GM18907 (cell line): ENCODE results near the gene ATP2B3.

Source experiments
- ATAC-seq: cut with Tn5 transposase; IDR thresholded peaks from one replicate; pipeline ENCODE4 v1.9.1; 2021; ENCODE audit warnings: mild to moderate bottlenecking, moderate library complexity; ENCODE audit not compliant: unreplicated experiment

Gene ATP2B3

GRCh38 chrX:153564047-153564606, 46.7 kb downstream of the ATP2B3 start:
- no peak for ATAC-seq

DNA sequence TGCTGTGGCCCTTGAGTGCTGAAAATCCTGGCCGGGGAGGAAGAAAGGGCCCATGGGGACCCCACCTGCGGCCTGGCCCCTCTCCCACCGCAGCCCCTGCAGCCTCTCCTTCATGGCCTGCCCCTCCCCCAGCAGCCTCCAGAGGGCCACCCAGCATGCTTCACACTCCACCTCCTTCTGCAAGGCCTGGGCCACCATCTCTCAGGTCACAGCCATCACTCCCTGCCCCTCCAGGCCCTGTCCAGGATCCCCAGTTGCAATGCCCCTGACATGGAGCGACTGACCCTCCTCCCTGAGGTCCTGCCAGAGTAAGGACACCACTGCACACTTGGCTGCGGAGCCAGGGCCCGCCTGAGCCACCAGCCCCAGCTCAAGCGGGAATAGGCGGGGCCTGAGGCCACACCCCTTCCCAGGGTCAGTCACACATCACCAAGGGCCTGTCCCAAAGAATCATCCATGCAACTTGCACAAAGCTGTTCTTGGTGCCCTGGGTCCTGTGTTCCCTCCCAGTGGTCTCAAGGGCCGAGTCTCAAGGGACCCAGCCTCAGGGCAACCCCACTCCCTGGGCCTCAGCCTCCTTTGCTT, 48.6 kb downstream of the ATP2B3 start:
- no peak for ATAC-seq

DNA sequence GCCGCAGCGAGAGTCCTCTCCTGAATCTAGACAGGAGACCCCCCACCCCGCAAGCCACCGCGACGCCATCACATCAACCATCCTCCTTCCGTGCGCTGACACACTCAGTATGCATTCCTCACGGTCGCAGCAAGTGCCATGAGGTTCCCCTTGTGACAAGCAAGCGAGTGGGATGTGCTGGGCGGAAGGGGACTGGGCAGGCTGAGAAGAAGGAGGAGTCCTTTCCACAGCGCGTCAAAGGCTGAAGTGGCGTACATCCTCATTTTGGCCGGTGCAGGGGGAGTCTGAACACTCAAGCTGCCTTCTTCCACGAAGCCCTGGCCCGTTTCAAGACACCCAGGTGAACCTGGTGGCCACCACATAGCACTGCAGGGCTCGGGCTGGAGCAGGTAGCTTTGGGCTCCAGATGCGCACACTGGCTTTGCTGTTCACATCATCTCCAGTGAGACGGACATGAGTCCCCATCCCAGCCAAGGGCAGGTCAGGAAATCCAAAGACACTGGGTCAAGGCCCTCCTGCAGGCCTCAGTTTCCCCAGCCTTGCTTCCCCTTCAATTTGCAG, 51.1 kb downstream of the ATP2B3 start:
- ATAC-seq: no peak

- ATAC-seq: no peak
These were observed 52.0 kb downstream of the ATP2B3 start for GRCh38 chrX:153569475-153569874.

GRCh38 chrX:153571534-153571908, 54.1 kb downstream of the ATP2B3 start:
- ATAC-seq: no peak

DNA sequence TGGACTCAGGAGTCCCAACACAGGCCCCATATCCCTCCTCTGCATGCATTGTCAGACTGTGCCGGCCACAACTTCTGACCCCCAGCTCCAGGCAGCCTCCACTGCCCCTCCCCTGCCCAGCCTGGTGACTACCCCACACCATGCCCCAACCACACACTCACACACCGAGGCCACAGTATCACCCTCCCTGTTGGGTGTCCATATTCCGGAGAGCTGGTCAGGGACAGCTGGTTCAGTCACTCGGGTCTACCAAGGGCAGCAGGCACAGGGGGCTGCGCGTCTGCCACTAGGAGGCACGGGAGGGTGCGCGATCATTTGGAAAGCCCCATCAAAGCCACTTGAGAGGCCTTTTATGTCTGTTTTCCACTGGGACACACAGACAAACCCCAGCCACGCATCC, 55.2 kb downstream of the ATP2B3 start:
- ATAC-seq: no peak

- no peak for ATAC-seq
These were observed 56.5 kb downstream of the ATP2B3 start for GRCh38 chrX:153573984-153574383.

DNA sequence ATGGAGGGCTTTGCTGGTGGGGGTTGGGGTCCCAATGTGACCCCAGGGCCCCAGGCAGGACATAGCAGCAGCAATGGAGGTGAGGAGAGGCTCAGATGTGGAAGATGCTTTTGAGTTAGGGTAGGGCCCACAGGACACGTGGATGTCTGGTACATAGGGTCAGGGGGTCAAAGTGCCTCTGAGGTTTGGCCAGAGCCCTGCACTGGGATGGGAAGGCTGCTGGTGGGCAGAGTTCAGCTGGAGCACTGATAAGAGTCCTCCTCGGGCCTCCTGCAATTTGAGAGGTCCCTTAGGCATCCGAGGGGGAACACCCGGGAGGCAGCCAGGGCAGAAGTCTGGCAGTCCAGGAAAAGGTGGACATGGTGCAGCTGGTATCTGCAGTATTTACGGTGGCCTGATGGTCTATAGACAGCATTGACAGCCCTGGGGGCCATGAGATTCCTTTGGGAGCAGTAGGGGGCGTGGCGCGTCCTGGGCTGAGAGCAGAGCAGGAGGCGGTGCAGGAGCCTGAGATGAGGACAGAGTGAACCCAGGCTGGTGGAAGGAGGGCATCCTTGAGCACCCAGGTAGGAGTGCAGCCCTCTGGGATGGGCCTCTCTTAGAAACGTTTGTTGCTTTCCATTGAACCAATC, 58.9 kb downstream of the ATP2B3 start:
- no peak for ATAC-seq

DNA sequence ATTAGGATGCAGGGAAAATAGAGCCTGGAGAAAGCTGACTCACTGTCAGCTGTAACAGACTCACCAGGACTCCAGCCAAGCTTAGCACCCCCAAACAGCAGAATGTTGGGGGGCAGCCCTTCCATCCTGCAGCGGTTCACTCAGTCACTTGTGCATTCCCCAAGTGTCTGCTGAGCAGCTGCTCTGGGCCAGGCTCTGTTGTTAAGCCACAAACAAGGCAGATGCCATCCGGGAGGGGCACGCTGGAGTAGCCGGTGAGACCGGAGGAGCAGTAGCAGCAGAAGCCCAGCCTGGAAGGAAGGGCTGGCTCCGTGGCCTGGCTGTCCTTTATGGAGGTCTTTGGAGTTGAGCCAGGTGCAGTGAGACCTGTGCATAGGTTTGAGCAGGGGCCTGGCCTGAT, 59.5 kb downstream of the ATP2B3 start:
- ATAC-seq: no peak

DNA sequence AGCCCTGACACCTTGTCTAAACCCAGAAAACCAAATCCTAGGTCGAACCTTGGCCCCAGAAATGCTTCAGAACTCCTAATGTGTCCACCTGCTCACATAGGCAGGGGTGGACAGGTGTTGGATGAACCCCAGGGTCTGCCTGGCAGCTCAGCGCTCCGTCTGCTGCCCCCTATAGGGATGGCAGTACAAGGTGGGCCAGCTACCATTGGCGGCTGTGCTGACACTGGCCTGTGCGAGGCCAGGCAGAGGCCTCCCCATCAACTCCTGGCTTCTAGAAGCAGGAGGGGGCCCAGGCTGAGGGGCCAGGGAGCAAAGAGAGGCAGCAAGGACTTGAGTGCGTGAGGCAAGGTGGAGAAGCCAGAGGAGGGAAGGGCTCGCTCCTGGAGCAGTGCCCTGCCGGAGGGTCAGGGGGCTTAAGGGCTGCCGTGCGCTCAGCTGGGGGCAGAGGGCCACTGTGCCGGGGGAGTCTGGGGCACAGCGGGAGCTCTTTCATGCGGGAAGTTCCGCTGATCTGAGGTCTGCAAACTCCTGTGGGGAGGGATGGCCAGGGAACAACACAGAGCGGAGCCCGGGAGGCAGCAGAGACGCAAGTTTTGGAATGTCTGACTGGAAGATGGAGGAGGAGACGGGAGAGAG, 60.9 kb downstream of the ATP2B3 start:
- ATAC-seq: no peak

DNA sequence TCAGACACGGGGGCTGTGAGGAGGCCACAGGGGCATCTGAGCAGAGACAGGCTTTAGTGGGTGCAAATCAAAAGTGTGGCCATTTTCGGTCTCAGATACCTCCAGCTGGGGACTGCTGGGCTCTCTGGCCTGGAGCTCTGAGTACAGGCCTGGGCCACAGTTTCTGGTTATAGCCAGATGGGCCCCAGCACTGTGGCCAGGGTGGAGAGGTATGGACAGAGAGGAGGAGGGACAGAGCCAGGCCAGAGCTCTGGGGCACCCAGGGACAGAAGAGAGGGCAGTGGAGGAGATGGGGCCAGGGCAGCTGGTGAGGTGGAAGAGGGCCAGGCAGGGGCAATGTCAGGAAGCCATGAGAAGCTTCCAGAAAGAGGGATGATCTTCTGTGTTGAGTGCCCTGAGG, 61.4 kb downstream of the ATP2B3 start:
- no peak for ATAC-seq

DNA sequence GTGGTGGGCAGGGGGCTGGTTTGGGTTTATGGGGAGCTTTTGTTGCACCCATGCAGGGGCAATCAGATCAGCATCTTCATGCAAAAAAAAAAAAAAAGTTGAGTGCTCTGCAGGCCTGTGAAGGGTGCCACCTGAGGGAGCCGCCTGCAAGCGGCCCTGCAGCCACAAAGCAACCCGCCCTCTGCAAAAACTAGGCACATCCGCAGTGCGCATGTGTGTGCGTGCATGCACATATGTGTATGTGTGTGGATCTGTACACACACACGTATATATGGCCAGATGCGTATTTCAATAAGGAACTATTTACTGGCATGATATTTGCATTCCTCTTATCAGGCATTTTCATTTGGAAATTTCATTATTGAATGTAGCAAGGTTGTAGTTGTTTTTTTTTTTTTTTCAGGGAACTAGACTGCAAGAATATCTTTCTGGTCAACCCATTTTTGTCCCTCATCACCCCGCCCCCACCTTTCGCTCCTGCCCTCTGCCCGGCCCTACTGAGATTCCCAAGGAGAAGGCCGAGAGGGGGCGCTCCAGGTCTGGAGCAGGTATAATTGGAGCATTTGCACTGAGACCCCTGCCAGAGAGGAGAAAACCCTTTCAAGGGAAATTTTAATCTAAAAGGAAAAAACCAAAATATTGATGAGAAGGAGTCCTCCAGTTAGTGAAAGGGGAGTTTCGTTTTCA, 63.4 kb downstream of the ATP2B3 start:
- no peak for ATAC-seq

GRCh38 chrX:153582896-153583295, 65.5 kb downstream of the ATP2B3 start:
- peak; percentile 97 for ATAC-seq

GRCh38 chrX:153583433-153583832, 66.0 kb downstream of the ATP2B3 start:
- no peak for ATAC-seq

DNA sequence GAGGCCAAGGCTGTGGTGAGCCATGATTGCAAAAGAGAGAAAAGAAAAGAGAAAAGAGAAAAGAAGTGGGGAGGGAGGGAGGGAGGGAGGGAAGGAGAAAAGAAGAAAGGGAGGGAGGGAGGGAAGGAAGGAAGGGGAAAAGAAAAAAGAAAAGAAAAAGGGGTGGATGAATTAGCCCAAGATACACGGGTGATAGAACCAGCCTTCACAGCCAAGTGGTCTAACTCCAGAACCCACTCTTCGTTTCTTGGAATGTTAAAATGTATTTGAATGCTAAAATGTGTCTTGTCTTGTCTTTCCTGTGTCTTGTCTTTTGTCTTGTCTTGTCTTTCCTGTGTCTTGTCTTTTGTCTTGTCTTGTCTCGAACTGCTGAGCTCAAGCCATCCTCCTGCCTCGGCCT, 68.4 kb downstream of the ATP2B3 start:
- no peak for ATAC-seq

DNA sequence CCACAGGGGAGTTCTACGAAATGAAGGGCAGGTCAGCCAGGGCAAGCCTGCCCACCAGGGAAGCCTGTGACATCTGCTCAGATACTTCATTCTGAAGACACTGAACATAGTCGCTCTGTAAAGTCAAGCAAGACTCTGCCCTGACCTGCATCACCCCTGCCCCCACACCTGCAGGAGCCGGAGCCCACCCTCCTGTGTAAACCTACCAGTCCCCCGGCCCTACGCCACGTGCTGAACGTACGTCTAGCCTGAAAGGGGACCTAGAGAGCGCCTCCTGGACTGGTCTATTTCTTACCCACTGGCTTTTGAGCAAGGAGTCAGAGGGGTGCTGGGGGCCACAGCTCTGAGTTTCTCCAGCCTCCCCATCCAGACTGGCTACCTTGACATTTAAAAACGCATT, 69.9 kb downstream of the ATP2B3 start:
- no peak for ATAC-seq

DNA sequence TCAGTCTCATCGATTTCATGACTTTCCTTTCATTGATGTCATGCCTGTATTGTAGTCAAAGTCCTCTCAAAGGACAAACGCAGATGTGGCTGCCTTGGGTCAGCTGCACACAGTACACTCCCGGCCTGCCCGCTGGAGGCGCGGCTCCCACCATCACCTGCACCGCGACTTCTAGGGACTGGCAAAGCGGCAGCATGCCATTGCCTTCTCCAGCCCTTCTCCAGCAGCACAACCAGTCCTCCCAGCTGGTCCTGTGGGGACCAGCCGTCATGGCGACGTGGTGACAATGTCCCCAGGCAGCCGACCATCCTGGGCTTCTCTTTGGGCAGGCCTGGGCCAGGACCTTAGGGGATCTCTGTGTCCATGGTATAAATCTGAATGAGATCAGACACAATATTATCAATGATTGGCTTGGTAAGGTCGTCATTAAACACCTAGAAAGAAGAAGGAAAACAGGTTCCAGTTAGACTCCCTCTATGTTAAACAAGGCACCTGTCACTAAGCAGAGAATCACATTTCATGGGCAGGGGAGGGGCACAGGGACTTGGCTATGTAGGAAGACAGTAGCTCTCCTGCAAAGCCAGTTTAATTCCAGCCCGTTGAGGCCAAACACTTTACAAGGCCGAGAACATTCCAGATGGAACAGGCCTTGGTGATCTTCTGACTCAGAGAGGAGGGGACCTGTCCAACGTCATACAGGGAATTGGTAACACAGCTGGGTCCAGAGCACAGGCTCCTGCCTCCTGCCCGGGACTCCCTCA, 70.8 kb downstream of the ATP2B3 start:
- ATAC-seq: no peak

DNA sequence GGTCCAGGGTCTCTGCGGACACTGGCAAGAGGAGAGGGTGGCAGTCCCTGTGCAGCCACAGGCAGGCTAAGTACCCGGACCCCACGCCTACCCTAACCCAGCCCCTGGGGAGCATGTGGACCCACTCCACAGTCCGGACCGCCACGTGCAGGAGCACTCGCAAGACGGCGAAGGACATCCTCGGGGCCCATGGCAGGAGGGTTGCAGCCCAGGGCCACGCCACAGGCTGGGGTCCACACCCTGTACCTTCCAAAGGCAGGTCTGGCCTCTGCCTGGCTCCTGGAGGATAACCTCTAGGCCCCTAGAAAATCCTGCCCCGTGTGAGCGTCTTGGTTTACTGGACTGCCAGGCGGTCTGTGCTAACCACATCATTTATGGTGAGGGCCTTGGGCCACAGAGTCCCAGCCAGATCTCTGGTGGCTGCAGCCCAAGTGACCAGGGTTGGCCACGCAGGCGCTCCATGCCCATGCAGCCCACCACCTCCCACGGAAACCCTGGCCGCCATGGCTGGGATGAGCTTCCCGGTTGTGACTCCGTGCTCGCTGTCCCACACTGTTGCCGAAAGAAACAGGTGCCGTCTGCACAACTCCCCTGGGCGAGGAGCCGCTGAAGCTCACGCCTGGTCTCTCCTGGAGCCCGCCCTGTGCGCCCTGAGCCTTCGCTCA, 71.5 kb downstream of the ATP2B3 start:
- no peak for ATAC-seq

- no peak for ATAC-seq
These were observed 73.8 kb downstream of the ATP2B3 start for GRCh38 chrX:153590961-153591956.
